Neural cell (in vitro differentiated cells): ENCODE data around the gene MEGF11.

Experiments
- EZH2 ChIP-seq: fragments of 200-600, 300-800 bp; shearing (Covaris generic), sonication (generic); IDR thresholded peaks from 2 replicates; pipeline ENCODE4 v1.6.1; 2014; ENCODE audit warnings: antibody characterized with exemption, low read length, borderline replicate concordance, mild to moderate bottlenecking; ENCODE audit not compliant: insufficient read depth, poor library complexity, severe bottlenecking
- MXI1 ChIP-seq: fragments of 450-650 bp; conservative IDR thresholded peaks from 2 replicates; pipeline ENCODE4 v1.6.1; 2014; ENCODE audit warnings: antibody characterized with exemption, mild to moderate bottlenecking; ENCODE audit not compliant: poor library complexity, severe bottlenecking
- RAD21 ChIP-seq: fragments of 450-650 bp; conservative IDR thresholded peaks from 2 replicates; pipeline ENCODE4 v1.6.1; 2014; ENCODE audit warnings: antibody characterized with exemption, mild to moderate bottlenecking, moderate library complexity
- REST ChIP-seq: IDR thresholded peaks from 2 replicates; pipeline ENCODE4 v1.6.1; 2012; ENCODE audit warnings: borderline replicate concordance
- TAF1 ChIP-seq: IDR thresholded peaks from 2 replicates; pipeline ENCODE4 v1.6.1; 2012; ENCODE audit warnings: low read depth
- TF ChIP-seq, protein P1 (sequence below): fragments of 450-650 bp; IDR thresholded peaks from 2 replicates; pipeline ENCODE4 v1.5.1; 2014; ENCODE audit warnings: antibody characterized with exemption, mild to moderate bottlenecking, moderate library complexity; ENCODE audit not compliant: poor library complexity, severe bottlenecking

- TF ChIP-seq, protein P1, sequence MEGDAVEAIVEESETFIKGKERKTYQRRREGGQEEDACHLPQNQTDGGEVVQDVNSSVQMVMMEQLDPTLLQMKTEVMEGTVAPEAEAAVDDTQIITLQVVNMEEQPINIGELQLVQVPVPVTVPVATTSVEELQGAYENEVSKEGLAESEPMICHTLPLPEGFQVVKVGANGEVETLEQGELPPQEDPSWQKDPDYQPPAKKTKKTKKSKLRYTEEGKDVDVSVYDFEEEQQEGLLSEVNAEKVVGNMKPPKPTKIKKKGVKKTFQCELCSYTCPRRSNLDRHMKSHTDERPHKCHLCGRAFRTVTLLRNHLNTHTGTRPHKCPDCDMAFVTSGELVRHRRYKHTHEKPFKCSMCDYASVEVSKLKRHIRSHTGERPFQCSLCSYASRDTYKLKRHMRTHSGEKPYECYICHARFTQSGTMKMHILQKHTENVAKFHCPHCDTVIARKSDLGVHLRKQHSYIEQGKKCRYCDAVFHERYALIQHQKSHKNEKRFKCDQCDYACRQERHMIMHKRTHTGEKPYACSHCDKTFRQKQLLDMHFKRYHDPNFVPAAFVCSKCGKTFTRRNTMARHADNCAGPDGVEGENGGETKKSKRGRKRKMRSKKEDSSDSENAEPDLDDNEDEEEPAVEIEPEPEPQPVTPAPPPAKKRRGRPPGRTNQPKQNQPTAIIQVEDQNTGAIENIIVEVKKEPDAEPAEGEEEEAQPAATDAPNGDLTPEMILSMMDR, result no peak
- TF ChIP-seq REST (no peak), TAF1 (no peak), EZH2 (no peak), RAD21 (no peak), MXI1 (no peak)
These were observed 1.6 kb upstream of the MEGF11 start for GRCh38 chr15:66254951-66255676.
